ENCODE results near the gene BCAN. TPM values are rescaled to one million over a fixed set of nuclear protein-coding genes. Genes with fewer than 3 reads are reported as not detected.
A peak's percentile ranks its signal among the peaks of the same experiment; 100 is the strongest.

BCAN gene
- total and polyA plus RNA-seq, 10 donors, result 0.10 to 0.11 TPM; not detected in 8

- intact Hi-C loops (cut with DNase I; ENCODE audit: low total_unique reads), result no loop called here
- H3K27me3 ChIP-seq (replicated peaks in 1 of 7), result peaks cover 5 to 94% (median 44%) of the 10 kb centered on the region in 7 donors
- 1 to 5% (median 2%) methylated on average over 51 to 87 of the region's 87 CpGs for WGBS, 5 donors
Measured at GRCh38 chr1:156623946-156624813, 17.7 kb upstream of the BCAN start.

GRCh38 chr1:156624814-156625435, 17.0 kb upstream of the BCAN start:
- intact Hi-C loops (cut with DNase I; ENCODE audit: low total_unique reads), result no loop called here
- Histone ChIP-seq H3K27ac (peak overlapping the region in 1 of 8 donors; percentile 46), H3K9me3 (no peaks in the 10 kb centered on the region), H3K4me3 (peak overlapping the region; percentile 29 to 71 (median 38)), H3K27me3 (replicated peaks in 1 of 7) (peaks cover 5 to 94% (median 44%) of the 10 kb centered on the region in 7 donors), H3K36me3 (no peaks in the 10 kb centered on the region), H3K4me1 (peaks cover 24 to 33% (median 28%) of the 10 kb centered on the region in 6 donors)
- DNase-seq, result no peak
- 2 to 4% (median 3%) methylated on average over 43 to 54 of the region's 55 CpGs; no CpG with 5 or more reads in 1 of the 5 donors for WGBS, 5 donors
- TF ChIP-seq POLR2A (IDR thresholded peaks at IDR 0.05) (no peak), POLR2AphosphoS5 (IDR thresholded peaks at IDR 0.05) (no peak), CTCF (IDR thresholded peaks at IDR 0.05 in 8 of 11, conservative IDR thresholded peaks at IDR 0.05 in 3 of 11) (no peak)

More at GRCh38 chr1:156623946-156624813, 17.7 kb upstream of the BCAN start:
- DNase-seq, result peak; percentile 81
- peak overlapping the region; percentile 29 to 71 (median 38) for H3K4me3 ChIP-seq
- no peaks in the 10 kb centered on the region for H3K9me3 ChIP-seq
- TF ChIP-seq POLR2A (IDR thresholded peaks at IDR 0.05) (no peak), POLR2AphosphoS5 (IDR thresholded peaks at IDR 0.05) (peak in 2 of 3 donors; percentile 35 to 37), CTCF (IDR thresholded peaks at IDR 0.05 in 8 of 11, conservative IDR thresholded peaks at IDR 0.05 in 3 of 11) (peak in 4 of 11 experiments; percentile 19 to 32 (median 25))
- H3K27ac ChIP-seq, result peak overlapping the region in 4 of 8 donors; percentile 4 to 46 (median 22)
- H3K4me1 ChIP-seq, result peaks cover 24 to 33% (median 28%) of the 10 kb centered on the region in 6 donors
- no peaks in the 10 kb centered on the region for H3K36me3 ChIP-seq

- H3K4me1 ChIP-seq, result peaks cover 24 to 33% (median 28%) of the 10 kb centered on the region in 6 donors
- 1 to 3% (median 2%) methylated on average over 22 to 45 of the region's 45 CpGs for WGBS, 5 donors
- H3K27me3 ChIP-seq (replicated peaks in 1 of 7), result peaks cover 5 to 94% (median 44%) of the 10 kb centered on the region in 7 donors
- DNase-seq, result peak; percentile 84
- H3K4me3 ChIP-seq, result peak overlapping the region in 7 of 8 donors; percentile 29 to 71 (median 39)
- no peak for TF ChIP-seq POLR2AphosphoS5 (IDR thresholded peaks at IDR 0.05)
- peak; percentile 43 to 86 (median 79) for TF ChIP-seq CTCF (IDR thresholded peaks at IDR 0.05 in 8 of 11, conservative IDR thresholded peaks at IDR 0.05 in 3 of 11)
- intact Hi-C loops (cut with DNase I; ENCODE audit: low total_unique reads), result no loop called here
- no peaks in the 10 kb centered on the region for H3K36me3 ChIP-seq
- no peaks in the 10 kb centered on the region for H3K9me3 ChIP-seq
- H3K27ac ChIP-seq, result no peak overlapping the region
Measured at GRCh38 chr1:156625436-156626078, 16.4 kb upstream of the BCAN start.

Measured in spleen (tissue), 11 donors.